Measurements from ENCODE around the gene VGLL4.
"Not testable (repeated sequence)": the region's sequence is repeated elsewhere in the genome, so short reads cannot be mapped to it uniquely, and the experiment has no call there.

Gene VGLL4

DNA sequence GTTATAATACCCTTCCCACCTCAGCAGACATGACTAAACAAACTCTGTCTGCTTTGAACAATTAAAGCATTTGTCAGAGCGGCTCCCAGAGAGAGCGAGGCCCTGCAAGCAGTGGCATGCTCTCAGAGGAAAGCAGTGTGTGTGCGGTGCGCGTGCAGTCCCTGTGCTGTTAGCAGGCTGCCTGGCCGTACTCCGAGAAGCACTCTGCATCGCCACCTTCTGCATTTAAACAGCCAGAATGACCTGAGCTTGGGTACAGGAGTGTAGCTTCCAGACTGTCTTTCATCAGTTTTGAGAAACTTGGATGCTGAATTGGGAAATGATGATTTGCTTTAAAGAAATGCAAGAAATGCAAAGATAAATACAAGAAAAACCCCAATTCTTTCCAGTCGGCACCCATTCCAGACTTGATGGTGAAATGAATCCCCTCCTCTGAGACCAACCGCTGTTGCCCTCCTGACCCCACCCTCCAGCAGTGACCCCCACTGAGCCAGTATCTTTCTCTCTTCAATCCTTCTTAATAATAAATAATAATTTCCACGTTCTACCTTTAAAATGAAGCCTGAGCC lies 113.5 kb downstream of the VGLL4 start:
- DNase-seq (ENCODE audit: low read depth) = no peak

DNA sequence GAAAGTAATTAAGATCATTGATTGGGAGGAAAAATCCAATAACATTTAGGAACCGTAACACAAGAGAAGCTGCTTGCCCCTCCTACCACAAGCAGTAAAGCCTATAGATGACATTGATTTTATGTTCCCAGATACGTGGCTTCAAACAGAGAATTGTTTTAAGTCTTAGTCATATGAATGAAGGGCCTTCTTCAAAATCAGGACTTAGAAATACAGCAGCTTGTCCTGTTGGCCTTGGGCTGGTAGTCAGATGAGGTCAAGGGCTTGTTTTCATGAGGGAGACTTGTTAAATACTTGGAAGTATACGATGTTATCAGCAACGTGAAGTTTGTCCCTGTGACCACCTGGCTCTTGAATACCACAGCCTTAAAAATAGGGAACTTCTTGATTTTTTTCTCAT lies 114.4 kb downstream of the VGLL4 start:
- no peak for DNase-seq (ENCODE audit: low read depth)

DNA sequence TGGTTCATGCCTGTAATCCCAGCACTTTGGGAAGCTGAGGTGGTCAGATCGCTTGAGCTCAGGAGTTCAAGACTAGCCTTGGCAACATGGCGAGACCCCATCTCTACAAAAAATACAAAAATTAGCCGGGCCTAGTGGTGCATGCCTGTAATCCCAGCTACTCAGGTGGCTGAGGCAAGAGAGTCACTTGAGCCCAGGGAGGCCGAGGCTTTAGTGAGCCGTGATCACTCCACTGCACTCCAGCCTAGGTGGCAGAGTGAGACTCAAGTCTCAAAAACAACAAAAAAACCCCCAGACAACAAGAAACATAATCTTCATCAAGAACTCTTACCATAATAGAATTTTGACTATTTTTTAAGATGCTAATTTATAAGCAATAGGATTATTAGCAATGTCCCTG lies 117.6 kb downstream of the VGLL4 start:
- DNase-seq (ENCODE audit: low read depth) = not testable (repeated sequence)

DNA sequence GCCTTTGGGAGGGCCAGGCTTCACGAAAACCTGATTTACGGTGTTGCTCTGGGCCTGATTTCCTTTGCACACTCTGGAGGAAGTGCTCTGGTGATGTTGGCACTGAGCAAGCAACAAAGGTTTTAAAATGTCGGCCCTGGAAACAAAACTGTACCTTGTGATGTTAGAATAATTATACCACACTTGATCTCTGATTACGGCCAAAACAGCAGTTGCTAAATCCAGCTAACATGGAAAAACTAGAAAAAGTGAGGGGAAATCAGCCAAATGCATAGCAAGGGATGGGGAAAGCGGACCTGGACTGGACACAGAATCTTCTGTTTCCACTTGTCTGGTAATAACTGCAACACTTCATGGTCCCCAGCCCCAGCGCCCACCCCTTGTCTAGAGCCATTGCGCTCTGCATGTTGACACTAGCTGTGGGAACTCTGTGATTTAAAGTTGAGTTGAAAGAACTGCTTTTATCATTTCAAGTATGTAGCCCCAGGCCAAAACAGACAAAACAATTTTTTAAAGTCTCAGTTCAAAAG lies 120.1 kb downstream of the VGLL4 start:
- DNase-seq (ENCODE audit: low read depth) = no peak

DNA sequence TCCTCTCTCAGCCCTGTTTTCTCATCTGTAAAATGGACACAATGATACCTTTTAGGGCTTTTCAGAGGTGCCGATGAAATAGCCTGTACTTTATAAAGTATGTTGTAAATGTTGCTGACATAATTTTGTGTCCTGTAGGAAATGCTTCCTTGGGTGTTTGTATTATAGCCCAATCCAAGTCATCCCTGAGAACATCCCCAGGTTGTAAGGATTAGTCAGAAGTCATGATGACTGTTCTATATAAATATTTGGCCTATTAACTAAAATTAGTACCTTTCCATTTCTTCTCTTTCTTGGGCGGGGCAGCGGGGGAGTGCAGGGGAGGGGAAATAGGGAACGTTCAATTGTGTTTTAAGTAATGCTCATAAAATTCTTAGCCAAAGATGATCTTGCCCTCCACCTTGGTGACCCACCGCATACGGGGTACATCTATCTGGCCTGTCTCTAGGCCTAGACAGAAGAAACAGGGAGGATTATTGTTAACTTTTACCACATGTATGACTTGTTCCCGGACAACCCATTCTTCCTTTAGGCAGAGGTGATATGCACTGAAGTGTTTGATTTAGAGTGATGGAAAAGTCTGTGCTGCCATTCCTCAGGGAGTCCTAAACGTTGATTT lies 120.7 kb downstream of the VGLL4 start:
- DNase-seq (ENCODE audit: low read depth) = no peak

DNA sequence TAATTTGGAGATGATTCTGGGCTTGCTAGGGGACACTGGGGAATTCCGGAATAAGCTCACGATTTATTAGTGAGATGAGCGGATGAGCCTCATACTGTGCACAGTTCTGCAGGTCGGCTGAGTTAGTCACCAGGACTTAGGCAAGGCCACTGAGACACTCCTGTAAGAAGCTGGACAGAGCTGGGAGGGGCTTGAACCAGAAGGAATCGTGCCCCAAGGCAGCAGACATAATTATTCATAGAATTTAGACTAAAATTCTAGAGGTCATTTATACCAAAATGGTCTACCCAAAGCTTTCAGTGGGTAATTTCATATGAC lies 121.4 kb downstream of the VGLL4 start:
- DNase-seq (ENCODE audit: low read depth) = no peak

DNA sequence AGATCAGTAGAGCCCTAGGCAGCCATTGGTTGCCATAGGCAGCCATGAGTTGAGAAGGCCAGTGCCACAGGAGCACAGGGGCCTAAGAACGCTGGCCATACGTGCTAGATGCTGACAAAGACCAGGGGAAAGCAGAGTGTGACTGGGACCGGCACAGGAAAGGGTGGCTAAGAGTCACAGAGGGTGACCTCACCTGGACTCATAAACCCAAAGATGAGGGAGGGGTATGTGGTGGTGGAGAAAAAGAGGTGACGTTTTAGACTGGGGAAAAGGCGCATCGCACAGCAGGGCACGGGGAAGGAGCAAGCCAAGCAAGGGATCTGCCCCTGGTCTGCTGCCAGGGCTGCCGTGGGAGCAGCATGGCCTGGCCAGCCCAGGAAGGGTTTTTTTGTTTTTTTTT lies 122.5 kb downstream of the VGLL4 start:
- DNase-seq (ENCODE audit: low read depth) = no peak

DNA sequence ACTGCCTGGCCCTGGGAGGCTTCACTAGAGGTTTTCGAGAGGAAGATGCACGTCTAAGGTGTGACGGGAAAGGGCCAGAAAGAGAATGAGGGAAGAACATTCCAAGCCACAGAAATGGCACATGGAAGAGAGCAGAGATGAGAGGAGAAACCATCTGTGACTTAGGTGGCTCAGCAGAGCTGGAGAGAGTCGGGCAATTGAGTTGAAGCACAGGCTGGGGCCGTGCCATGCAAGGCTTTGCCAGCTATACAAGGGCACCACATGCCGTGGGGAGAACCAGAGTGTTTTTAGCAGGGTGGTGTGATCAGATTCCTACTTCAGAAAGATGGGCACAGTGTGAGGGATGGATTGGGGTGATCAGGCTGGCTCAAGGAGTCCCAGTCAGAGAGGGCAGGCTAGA lies 126.1 kb downstream of the VGLL4 start:
- DNase-seq (ENCODE audit: low read depth) = no peak

DNA sequence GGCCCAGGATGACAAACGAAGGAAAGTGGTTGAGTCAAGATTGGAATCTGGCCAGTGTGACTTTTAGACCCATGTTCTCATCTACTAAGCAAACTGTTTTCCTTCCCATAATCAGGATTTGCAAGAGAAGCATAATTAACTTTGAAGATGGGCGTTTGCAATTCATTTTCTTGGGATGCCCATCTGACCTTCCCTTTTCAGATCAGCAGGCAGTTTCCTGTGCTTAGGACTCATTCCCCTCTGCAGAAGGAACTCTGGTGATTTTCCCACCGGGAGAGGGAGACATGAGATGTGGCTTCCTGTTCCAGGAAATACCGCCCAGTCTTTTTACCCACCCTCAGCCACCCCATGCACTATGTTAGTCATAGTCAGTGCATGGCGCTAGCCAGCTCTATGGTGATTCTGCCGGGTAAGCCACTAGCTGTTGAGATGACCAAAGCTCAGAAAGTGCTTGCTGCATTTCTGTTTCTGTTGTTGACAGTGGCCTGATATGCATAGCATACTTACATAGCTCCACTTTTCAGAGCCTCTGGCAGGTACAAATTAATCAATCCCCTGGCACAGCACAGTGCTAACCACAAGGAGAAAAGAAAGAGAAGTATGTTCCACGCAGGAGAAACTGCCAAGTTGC lies 129.4 kb downstream of the VGLL4 start:
- no peak for DNase-seq (ENCODE audit: low read depth)

DNA sequence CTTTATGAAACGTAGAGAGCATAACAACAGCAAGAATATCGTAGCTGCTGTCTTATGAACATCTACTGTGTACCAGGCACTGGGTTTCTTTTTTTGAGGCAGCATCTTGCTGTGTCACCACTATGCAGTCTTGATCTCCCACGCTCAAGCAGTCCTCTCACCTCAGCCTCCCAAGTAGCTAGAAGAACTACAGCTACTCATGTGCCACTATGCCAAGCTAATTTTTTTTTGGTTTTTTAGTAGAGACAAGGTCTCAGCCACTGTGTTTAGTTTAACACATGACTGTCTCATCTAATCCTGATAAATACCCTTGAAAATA lies 129.9 kb downstream of the VGLL4 start:
- no peak for DNase-seq (ENCODE audit: low read depth)

DNA sequence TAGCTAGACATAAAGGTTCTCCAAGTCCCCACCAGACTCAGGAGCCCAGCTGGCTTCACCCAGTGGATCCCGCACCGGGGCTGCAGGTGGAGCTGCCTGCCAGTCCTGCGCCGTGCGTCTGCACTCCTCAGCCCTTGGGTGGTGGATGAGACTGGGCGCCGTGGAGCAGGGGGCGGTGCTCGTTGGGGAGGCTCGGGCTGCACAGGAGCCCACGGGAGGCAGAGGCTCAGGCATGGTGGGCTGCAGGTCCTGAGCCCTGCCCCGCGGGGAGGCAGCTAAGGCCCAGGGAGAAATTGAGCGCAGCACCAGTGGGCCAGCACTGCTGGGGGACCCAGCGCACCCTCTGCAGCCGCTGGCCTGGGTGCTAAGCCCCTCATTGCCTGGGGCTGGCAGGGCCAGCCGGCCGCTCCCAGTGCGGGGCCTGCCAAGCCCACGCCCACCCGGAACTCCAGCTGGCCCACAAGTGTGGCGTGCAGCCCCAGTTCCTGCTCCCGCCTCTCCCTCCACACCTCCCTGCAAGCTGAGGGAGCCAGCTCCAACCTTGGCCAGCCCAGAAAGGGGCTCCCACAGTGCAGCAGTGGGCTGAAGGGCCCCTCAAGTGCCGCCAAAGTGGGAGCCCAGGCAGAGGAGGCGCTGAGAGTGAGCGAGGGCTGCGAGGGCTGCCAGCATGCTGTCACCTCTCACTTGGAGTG lies 130.4 kb downstream of the VGLL4 start:
- DNase-seq (ENCODE audit: low read depth) = not testable (repeated sequence)

DNA sequence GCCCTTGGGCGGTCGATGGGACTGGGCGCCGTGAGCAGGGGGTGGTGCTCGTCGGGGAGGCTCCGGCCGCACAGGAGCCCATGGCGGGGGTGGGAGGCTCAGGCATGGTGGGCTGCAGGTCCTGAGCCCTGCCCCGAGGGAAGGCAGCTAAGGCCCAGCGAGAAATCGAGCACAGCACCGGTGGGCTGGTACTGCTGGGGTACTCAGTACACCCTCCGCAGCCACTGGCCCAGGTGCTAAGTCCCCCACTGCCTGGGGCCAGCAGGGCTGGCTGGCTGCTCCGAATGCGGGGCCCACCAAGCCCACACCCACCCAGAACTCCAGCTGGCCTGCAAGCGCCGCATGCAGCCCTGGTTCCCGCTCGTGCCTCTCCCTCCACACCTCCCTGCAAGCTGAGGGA lies 132.1 kb downstream of the VGLL4 start:
- DNase-seq (ENCODE audit: low read depth) = not testable (repeated sequence)

DNA sequence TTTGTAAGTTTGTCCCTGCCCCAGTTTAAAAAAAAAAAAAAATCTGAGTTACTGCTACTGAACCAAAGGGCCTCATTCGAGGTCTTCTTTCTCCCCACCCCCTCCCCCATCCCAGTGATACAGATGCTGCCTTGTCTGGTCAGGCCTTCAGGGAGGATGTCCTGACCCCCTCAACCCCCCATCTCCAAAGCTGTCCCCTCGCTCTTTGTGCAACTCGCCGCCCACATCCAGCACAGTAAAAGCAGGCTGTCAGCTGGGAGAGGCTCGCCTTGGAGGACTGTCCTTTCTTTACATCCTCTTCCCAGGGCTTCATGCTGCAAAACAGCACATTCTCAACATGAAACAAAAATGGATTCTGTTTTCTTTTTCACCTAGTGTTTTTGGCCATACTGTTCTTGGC lies 133.4 kb downstream of the VGLL4 start:
- no peak for DNase-seq (ENCODE audit: low read depth)

DNA sequence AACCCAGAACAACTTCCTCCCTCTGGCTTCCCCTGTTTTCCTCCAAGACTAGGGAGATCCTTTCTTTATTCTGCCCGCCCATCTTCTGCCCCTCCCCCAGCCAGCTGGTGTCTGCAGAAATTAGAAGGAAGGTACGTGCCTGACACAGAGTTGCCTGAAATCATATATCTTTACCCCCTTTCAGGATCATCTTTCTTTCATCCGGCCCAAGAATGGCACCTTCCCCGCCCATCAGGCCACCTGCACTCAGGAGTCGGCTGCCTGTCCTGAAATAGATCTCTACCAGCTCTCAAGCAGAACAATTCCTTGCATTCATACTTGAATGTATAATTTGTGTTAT lies 133.7 kb downstream of the VGLL4 start:
- DNase-seq (ENCODE audit: low read depth) = no peak

DNA sequence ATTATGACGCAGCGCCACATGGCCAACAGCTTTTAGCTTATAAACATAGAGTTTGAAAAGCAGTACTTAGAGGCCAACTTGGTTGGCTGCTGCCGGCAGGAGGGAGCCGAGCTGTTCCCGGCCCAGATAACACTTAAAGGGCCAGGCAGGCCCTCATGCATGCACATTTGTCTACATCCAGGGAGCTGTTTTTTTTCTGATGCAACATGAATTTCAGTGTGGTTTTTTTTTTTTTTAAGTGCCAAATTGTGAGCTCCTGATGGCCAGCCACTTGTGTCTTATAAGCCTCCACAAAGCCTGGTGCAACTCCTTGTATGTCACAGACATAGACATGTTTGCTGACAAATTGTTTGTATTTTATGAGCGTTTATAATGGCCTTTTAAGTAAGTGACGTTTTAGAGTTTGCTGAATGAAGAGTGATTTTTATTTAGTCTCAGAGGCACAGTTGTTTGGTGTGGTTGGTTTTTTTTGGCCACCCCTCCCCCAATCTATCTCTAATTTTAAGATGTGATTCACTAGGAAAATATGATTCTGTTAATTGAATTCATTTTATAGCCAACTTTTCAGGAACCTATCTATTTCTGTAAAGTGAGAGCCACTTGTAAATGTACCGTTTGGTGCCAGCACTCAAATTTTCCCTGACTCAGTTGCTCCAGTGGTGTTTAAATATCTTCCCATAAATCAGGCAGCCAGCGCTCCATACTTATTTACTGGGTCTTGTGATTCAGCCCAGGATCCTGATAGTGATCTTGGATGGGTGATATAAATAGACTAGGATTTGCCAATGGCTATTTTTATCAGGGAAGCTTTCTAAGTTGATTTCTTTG lies 134.3 kb downstream of the VGLL4 start:
- no peak for DNase-seq (ENCODE audit: low read depth)

DNA sequence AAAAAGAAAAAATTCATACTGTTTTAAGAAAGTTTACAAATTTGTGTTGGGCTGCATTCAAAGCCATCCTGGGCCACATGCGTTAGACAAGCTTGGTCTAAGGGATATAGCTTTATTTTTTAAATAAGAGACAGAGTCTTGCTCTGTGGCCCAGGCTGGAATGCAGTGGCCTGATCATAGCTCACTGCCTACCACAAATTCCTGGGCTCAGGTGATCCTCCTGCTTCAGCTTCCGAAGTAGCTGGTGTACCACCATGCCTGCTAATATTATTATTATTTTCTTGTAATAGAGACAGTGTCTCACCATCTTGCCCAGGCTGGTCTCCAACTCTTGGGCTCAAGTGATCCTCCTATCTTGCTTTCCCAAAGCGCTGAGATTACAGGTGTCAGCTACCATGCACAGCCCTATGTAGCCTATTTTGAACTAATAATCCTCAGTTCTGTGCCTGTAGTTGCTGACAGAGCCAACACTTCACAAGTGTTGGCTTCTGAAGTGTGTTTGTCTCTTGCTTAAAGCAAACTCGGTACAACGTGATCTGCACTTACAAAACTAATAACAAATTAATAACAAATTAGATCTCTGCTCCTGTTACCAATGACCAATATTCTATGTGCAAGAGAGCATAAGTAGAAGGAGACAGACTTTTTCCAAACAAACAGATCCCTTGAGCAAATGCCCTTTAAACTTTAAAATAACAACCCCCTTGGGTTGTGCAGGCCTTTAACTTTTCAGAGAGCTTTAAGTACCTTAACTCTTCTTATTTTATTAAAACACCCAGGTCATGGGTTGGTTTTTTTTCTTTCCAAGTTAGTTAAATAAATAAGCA lies 135.2 kb downstream of the VGLL4 start:
- DNase-seq (ENCODE audit: low read depth) = no peak

DNA sequence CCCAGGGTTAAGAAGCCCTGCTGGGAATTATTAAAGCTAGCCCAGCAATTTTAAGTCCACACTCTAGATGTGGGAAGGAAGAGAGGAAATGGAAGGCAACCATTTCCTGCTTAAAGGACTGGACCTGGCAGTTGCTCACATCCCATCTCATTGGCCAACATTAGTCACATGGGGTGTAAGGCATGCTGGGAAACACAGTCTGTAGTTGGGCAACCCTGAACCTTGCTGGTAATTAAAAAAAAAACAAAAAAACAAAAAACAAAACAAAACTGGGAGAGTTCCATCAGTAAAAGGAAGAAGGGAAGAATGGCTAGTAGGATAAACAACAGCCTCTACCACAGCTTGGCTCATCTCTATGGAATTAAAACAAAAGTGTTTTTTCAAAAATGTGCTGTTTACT lies 136.0 kb downstream of the VGLL4 start:
- no peak for DNase-seq (ENCODE audit: low read depth)
